ENCODE measurements around the gene TSPAN9. TPM values are rescaled to one million over a fixed set of nuclear protein-coding genes. Genes with fewer than 3 reads are reported as not detected.

Gene TSPAN9
- total and polyA plus RNA-seq, 9 donors = 24.9 to 72.3 (median 55.7) TPM

DNA sequence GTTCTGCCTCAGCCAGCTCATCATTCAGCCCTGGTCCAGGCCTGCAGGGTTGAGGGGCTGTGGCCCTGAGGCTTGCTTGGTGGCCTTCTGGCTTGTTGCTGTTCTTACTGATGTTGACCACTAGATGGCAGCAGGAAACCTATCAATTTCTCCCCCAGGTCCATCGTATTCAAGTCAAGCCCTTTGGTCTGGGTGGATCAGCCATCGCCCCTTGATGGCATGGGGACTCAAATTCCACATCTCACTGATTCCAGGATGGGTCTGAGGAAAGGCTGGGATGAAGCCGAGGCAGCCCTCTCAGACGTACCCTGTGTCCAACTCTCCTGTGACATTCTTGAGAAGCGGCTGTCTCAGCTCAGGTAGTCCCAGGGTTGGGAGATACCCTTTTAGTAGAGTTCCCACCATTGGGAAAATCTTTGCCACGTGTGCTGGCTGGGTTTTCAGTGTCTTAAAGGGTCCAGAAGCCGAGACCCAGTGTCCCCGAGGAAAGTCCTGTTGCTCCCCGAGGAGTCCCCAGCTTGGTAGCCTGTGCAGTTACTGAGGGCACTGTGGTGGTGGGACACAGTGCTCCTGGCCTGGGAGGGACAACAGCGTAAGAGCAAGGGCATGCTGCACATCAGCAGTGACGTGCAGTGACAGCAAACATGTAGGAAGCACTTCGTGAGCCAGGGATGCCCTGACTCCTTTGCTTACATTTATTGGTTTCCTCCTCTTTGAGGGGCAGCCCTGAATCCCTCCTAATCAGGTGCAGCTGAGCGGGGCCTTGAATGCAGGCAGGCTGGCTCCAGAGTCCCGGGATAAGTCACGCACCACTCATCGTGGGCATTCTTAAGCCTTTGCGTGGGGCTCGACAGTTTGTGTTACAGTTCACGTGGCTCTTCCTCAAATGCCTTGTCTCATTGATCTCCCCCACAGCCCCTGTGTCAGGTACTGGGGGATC lies 58.6 kb downstream of the TSPAN9 start:
- Histone ChIP-seq H3K9me3 (no peaks in the 10 kb centered on the region), H3K4me3 (no peak overlapping the region), H3K36me3 (no peaks in the 10 kb centered on the region), H3K27ac (no peak overlapping the region), H3K4me1 (ENCODE audit: insufficient read depth) (peaks cover 29% of the 10 kb centered on the region), H3K27me3 (no peaks in the 10 kb centered on the region)
- DNase-seq = peak in 3 of 5 donors; percentile 44 to 59 (median 57)
- WGBS, 3 donors = 76 to 78% (median 77%) methylated on average over 19 of the region's 19 CpGs
- TF ChIP-seq, protein P1, sequence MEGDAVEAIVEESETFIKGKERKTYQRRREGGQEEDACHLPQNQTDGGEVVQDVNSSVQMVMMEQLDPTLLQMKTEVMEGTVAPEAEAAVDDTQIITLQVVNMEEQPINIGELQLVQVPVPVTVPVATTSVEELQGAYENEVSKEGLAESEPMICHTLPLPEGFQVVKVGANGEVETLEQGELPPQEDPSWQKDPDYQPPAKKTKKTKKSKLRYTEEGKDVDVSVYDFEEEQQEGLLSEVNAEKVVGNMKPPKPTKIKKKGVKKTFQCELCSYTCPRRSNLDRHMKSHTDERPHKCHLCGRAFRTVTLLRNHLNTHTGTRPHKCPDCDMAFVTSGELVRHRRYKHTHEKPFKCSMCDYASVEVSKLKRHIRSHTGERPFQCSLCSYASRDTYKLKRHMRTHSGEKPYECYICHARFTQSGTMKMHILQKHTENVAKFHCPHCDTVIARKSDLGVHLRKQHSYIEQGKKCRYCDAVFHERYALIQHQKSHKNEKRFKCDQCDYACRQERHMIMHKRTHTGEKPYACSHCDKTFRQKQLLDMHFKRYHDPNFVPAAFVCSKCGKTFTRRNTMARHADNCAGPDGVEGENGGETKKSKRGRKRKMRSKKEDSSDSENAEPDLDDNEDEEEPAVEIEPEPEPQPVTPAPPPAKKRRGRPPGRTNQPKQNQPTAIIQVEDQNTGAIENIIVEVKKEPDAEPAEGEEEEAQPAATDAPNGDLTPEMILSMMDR (IDR thresholded peaks at IDR 0.05) = peak; percentile 63 to 82 (median 78)
- no peak for TF ChIP-seq EP300 (IDR thresholded peaks at IDR 0.05)
- intact Hi-C loops (cut with DNase I) = loop anchor here (2.0 to 10.0 kb wide), 6 partner anchors 58 to 142 kb away; partner anchors contain the start of gene TSPAN9 (in 3 of the 4)

DNA sequence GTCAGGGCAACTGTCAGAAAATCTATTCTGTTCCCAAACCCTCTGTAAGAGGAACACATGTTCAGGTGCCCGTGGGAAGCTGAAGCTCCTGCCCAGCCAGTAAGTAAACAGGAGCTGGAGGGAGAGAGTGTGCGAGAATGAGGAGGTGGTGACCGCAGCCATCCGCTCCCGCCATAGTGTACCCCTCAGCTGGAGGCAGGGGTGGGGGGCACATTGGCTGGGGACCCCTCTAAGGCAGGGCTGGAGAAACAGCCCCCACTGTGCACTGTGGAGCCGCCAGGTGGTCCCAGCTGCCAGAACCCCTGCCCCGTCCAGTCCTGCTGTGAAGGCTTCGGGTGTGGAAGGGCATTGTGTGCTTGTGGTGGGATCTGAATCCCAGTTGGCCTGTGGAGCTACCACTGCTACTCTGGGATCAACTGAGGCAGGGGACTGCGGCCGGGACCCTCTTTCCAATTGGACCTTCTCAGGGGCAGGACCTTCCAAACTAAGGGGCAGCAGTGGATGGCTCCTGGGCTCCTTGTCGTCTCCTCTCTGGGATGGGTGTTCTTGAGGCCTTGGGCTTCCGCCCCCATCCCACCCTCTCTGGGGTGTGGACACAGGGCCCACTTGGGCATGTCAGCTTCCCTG lies 59.6 kb downstream of the TSPAN9 start:
- no peak overlapping the region for H3K4me3 ChIP-seq
- WGBS, 3 donors = 81 to 89% (median 88%) methylated on average over 12 of the region's 12 CpGs
- H3K27ac ChIP-seq = peak overlapping the region; percentile 19 to 39
- DNase-seq = no peak
- TF ChIP-seq EP300 (IDR thresholded peaks at IDR 0.05) (no peak), POLR2A (IDR thresholded peaks at IDR 0.05) (no peak)
- TF ChIP-seq, protein P1 (IDR thresholded peaks at IDR 0.05) = no peak
- no peaks in the 10 kb centered on the region for H3K27me3 ChIP-seq
- intact Hi-C loops (cut with DNase I) = loop anchor here (2.0 to 10.0 kb wide), 6 partner anchors 58 to 141 kb away; partner anchors contain the start of gene TSPAN9 (in 3 of the 4)
- H3K9me3 ChIP-seq = no peaks in the 10 kb centered on the region
- peaks cover 29% of the 10 kb centered on the region for H3K4me1 ChIP-seq (ENCODE audit: insufficient read depth)
- no peaks in the 10 kb centered on the region for H3K36me3 ChIP-seq

DNA sequence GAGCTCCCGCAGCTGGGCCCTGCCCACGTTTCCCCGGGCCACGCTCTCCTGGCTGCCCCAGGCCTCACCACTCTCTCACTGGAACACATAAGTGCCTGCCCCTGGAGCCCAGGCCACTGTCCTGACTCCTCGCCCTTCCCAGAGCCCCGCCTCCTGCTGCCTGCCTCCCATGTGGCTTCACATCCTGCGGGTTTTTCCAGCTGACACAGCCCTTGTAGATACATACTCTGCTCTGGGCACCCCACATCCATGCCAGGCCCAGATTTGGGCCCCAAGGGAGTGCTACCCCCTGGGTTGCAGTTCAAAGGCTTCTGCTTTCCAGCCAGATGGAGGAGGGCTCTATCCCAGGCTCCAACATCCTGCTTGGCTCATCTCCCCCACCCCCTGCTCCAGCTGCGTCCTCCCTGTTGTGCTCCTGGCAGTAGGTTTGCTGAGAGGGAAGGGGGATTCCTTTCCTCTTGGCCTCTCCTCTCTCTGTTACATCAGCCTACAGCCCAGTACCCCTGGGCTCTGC lies 60.1 kb downstream of the TSPAN9 start:
- H3K4me1 ChIP-seq (ENCODE audit: insufficient read depth) = peaks cover 28% of the 10 kb centered on the region
- peak overlapping the region; percentile 19 to 39 for H3K27ac ChIP-seq
- intact Hi-C loops (cut with DNase I) = loop anchor here (2.0 to 10.0 kb wide), 6 partner anchors 57 to 140 kb away; partner anchors contain the start of gene TSPAN9 (in 3 of the 4)
- H3K4me3 ChIP-seq = no peak overlapping the region
- TF ChIP-seq, protein P1 (IDR thresholded peaks at IDR 0.05) = no peak
- TF ChIP-seq POLR2A (IDR thresholded peaks at IDR 0.05) (no peak), EP300 (IDR thresholded peaks at IDR 0.05) (no peak)
- no peaks in the 10 kb centered on the region for H3K27me3 ChIP-seq
- H3K9me3 ChIP-seq = no peaks in the 10 kb centered on the region
- DNase-seq = peak; percentile 41 to 69 (median 65)
- H3K36me3 ChIP-seq = no peaks in the 10 kb centered on the region
- WGBS, 3 donors = 22 to 60% (median 34%) methylated on average over 7 to 8 of the region's 8 CpGs

DNA sequence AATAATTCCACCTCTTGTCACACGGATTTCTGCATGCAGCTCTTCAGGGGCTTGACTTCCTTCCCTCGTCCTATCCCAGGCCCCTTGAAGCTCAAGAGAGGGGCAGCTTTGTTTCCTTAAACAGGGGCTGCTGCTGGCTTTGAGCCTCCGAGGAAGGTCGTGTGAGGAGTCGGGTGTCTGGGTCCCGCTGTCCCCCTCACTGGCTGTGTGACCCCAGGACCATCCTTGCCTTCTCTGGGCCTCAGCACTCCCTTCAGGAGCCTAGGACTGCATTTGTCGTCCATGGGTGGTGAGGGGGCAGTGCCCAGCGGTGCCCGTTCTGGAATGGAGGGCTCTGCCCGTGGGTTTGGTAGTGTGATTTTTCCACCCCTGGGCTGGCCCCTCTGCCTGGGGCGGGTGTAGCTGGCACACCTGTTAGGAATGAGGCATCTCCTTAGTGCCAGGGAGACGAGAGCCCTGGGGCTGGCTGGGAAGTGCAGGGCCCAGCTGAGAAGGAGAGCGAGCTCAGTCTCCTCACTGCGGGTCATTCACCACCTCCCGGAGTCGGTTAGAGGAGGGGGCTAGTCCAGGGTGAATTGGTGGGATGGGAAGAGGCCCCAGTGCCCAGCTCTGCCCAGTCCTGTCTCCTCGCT lies 60.8 kb downstream of the TSPAN9 start:
- WGBS, 3 donors = 61 to 74% (median 64%) methylated on average over 16 to 17 of the region's 17 CpGs
- Histone ChIP-seq H3K9me3 (no peaks in the 10 kb centered on the region), H3K36me3 (no peaks in the 10 kb centered on the region), H3K27ac (no peak overlapping the region), H3K4me3 (no peak overlapping the region), H3K27me3 (no peaks in the 10 kb centered on the region), H3K4me1 (ENCODE audit: insufficient read depth) (peaks cover 28% of the 10 kb centered on the region)
- TF ChIP-seq, protein P1 (IDR thresholded peaks at IDR 0.05) = no peak
- TF ChIP-seq EP300 (IDR thresholded peaks at IDR 0.05) (no peak), POLR2A (IDR thresholded peaks at IDR 0.05) (no peak)
- intact Hi-C loops (cut with DNase I) = loop anchor here (2.0 to 10.0 kb wide), 6 partner anchors 57 to 139 kb away; partner anchors contain the start of gene TSPAN9 (in 3 of the 4)
- DNase-seq = no peak
